HG03378 (cell line): ENCODE data around the gene QPCT.
A peak's percentile ranks its signal among the peaks of the same experiment; 100 is the strongest.
"Not testable (repeated sequence)": the region's sequence is repeated elsewhere in the genome, so short reads cannot be mapped to it uniquely, and the experiment has no call there.

ENCODE experiments used
- ATAC-seq: cut with Tn5 transposase; IDR thresholded peaks from one replicate; pipeline ENCODE4 v1.9.1; 2021; ENCODE audit warnings: mild to moderate bottlenecking, moderate library complexity; ENCODE audit not compliant: unreplicated experiment

QPCT gene

DNA sequence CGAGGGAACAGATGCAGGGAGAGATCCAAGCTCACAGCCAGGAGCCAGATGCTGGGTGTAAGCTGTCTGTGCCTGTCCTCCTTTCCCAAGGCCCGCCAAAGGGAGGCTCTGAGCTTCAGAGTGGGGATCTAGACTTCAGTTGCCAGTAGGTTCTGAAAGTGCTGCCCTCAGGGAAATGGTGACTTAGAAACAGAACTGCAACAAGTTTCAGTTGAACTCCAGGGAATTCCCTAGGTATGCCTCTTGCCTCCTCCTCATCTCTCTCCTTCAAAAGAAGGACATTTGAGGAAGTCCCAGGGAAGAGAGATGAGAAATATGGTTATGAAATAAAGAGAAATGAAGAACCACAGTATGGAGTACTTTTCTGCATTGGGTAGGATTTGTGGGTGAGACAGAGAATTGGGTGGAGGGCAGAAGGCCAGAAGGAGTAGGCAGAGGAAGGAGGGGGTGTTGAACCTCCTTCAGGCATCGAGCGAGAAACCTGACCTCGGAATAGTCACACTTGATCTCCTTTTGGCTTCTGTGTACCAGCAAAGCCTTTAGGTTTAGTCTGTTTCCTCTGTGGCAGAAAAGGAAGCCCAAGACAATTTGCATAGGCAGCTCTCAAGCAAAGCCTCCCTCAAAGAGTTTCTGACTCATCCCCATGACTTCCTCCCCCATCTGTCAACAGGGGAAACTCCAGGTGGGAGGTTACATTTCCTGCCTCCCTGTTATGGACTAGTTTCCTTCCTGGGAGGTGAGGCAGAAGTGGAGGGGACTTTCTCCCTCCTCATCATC, 45.7 kb downstream of the QPCT start:
- peak; percentile 96 for ATAC-seq

DNA sequence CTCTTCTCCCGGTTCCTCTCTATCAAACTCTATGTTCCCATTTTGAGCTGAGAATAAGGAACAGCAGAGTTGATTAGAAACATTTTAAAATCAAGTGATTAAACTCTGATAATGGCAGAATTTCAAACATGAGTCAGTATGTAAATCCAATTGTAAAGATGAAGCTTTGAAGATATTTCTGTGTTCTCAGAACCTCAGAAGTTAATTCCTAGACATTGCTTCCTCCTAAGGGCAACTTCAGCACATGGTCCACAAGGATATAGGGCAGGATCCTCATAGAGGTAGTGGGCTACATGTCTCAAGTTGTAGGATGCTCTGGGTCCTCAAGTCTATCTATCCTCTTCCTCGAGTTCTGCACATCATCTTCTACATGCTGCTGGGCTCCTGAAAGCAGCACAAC, 46.3 kb downstream of the QPCT start:
- peak; percentile 2 for ATAC-seq

DNA sequence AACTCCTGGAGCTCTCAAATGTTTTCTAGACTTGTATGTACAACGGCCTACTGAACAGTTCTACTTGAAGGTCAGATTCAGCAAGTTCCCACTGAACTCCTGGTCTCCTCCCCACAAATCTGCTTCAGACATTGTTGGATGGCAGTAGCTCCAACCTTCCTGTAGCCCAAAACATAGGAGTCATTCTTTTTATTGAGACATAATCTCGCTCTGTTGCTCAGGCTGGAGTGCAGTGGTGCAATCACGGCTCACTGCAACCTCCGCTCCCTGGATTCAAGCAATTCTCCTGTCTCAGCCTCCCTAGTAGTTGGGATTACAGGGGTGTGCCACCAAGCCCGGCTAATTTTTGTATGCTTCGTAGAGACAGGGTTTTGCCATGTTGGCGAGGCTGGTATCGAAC, 47.3 kb downstream of the QPCT start:
- ATAC-seq, result no peak

DNA sequence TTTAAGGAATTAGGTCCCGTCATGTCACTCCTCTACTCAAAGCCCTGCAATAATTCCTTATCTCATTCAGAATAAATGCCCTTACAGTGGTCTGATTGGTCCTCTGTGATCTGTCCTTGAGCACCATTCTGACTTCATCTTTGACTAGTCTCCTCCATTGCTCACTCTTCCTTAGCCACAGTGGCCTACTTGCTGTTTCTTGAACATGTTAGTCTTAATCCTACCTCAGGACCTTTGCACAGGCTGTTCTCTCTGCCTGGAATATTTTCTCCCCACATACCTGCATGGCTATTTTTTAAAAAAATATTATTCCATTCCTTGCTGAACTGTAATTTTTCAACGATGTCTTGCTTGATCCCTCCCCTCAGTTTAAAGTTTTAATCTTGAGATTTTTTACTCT, 48.0 kb downstream of the QPCT start:
- no peak for ATAC-seq

GRCh38 chr2:37394263-37394662, 49.8 kb downstream of the QPCT start:
- no peak for ATAC-seq

DNA sequence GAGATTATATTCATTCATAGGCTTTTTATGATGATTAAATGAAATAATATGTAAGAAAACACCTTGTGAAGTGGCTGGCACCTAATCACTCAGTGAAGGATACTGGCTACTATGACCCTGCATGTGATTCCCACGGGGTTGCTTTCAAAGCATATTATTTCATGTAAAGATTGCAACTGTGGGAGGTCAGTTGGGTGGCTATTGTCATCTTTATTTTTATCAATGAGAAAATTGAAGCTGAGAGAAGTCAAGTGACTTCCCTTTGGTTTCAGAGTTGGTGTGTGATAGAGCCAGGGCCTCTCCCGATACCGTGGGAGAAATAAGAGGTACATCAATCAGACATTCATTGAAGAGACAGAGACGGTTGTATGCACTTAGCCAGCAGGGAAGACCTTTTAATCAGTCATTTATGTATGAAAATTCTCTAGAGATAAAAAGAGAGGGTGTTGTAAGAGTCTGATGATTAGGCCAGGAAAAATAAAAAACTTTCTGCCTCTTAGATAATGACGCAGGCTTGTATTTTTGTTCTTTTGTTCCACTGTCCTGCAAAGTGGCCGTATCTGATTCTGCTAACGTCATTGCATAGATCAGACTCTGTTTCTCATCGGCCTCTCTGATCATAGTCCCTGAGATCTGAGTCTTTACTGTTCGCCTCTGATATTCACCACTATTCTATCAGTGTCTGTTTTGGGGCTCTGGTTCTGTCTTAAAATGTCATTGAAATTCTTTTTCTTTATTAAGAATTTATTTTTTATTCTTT, 50.5 kb downstream of the QPCT start:
- no peak for ATAC-seq

- no peak for ATAC-seq
These were observed 52.6 kb downstream of the QPCT start for GRCh38 chr2:37396890-37397565.

GRCh38 chr2:37398990-37399389, 54.6 kb downstream of the QPCT start:
- no peak for ATAC-seq

DNA sequence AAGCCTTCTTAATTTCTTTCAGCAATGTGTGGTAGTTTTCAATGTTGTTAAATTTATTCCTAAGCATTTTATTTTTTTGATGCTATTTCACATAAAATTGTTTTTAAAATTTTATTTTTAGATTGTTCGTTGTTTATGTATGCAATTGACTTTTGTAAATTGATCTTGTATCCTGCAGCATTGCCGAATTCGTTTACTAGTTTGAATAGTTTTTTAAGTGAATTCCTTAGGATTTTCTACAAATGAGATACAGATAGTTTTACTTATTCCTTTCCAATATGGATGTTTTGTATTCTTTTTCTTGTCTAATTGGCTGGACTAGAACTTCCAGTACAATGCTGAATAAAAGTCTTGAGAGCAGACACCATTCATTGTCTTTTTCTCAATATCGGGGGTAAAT, 55.6 kb downstream of the QPCT start:
- no peak for ATAC-seq

DNA sequence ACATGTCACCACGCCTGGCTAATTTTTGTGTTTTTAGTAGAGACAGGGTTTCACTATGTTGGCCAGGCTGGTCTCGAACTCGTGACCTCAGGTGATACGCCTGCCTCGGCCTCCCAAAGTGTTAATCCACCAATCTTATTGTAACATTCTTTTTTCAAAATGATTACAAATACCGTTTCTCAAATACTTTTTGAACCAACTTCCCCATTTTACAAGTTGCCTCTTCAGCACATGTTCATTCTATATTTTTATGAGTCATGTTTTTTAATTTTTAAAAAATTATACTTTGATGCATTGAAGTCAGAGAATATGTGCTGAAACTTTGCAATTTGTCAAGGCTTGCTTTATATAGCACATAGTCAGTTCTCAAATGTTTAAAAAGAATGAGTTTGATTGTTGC, 58.2 kb downstream of the QPCT start:
- ATAC-seq, result no peak

GRCh38 chr2:37405781-37406180, 61.4 kb downstream of the QPCT start:
- ATAC-seq, result no peak

DNA sequence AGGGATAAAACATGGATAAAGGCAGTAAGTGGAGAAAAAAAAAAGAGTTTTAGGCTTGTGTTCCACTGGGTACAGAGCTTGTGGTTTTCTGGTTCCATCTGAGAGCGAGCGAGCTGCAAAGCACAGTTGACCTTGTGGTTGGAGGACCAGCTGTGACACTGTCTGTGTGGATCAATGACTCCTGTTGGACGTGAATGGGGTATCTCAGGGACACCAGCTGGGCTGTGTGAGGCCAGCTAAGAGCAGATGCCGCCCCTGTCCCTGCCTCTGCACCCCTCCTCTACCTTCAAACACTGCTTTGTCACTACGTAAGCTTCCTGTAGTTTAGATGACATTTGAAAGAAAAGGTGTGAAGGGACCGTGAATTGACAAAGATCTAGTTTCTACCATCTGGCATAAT, 67.8 kb downstream of the QPCT start:
- no peak for ATAC-seq

- not testable (repeated sequence) for ATAC-seq
These were observed 69.6 kb downstream of the QPCT start for GRCh38 chr2:37413911-37414469.

DNA sequence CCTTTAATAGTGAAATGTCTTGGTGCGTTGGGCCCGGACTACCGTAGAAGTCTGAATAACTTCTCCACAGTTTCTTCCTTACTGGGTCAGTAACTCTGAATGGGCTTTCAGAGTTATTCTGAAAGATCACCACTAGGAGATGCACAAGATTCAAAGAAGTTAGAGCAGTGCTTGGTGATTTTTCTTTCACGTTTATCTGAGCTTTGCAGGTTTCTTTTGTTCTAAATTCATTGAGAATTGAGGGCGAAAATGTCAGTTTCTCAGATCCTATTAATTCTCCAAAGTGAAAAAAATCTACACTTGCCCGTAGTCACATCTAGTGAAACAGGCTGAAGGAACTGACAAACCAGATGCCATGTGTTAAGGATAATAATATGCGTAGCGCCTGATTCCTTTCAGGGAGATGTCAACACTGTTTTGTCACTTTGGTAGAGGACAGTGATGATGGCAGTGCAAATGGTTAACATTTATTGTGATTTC, 70.1 kb downstream of the QPCT start:
- peak; percentile 67 for ATAC-seq

GRCh38 chr2:37415128-37415820, 70.8 kb downstream of the QPCT start:
- no peak for ATAC-seq

DNA sequence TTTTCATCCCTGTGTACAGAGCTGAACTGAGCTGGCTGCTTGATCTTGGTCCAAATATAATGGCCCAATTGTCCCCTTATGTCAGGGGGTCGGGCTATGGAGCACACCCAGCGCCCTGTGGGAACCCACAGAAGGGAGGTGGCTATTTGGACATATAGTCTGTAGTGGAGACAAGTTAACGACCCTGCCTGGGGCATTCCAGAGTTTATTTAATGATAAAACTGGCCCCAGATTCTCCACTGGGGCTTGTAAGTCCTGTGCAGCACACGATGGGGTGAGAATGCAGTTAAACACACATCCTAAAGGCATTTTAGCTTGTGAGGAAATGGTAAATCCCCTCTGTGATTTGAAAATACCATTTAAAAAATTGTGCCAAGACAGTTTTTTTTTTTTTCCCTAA, 72.9 kb downstream of the QPCT start:
- no peak for ATAC-seq

DNA sequence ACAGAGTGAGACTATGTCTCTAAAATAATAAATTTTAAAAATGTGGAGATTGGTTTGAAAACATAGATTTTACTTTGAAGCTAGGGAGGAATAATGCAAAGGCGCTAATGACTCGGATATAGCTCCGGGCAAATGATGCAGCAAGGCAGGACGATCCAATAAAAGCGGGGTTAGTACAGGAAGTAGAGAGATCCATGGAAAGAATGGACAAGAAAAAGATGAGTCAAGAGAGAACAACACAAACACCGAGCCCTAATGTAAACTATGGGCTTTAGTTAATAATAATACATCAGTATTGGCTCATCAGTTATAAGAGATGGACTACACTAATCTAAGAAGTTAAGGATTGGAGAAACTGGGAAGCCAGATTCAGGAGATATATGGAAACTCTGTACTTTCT, 74.5 kb downstream of the QPCT start:
- no peak for ATAC-seq

- no peak for ATAC-seq
These were observed 77.3 kb downstream of the QPCT start for GRCh38 chr2:37421686-37422085.

DNA sequence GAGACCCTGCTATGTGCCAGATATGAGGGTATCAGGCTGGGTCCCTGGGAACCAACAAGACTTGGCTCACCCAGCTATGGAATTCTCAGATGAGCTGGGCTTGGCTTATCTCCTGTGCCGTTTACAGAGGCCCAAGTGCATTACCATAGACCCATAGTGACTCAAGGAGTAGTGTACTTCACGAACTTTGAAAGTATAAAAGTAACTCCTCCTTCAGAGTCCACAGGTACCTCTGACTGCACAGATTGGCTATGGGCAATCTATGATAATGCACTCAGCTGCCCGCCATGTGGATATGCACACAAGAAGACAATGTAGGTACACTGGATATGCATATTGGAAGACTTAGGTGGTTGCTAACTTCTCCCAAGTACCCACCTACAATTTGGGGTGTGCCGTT, 78.4 kb downstream of the QPCT start:
- ATAC-seq, result no peak
